Measurements from ENCODE around the gene ZDHHC17.

ZDHHC17 gene

GRCh38 chr12:76781321-76781720 lies 17.4 kb downstream of the ZDHHC17 start:
- no peak for DNase-seq (ENCODE audit: low read depth in 2 of 2)
- TF ChIP-seq CTCF (IDR thresholded peaks at IDR 0.05; ENCODE audit: low read depth, low read length) = no peak
- H3K4me3 ChIP-seq (replicated peaks in 1 of 2; ENCODE audit: low read depth in 2 of 2, low read length in 2 of 2) = no peak overlapping the region

GRCh38 chr12:76782526-76782925 lies 18.6 kb downstream of the ZDHHC17 start:
- peak in 1 of 2 donors; percentile 9 for DNase-seq (ENCODE audit: low read depth in 2 of 2)
- no peak for TF ChIP-seq CTCF (IDR thresholded peaks at IDR 0.05; ENCODE audit: low read depth, low read length)
- no peak overlapping the region for H3K4me3 ChIP-seq (replicated peaks in 1 of 2; ENCODE audit: low read depth in 2 of 2, low read length in 2 of 2)

- DNase-seq (ENCODE audit: low read depth in 2 of 2) = peak; percentile 69 to 74
- H3K4me3 ChIP-seq (replicated peaks in 1 of 2; ENCODE audit: low read depth in 2 of 2, low read length in 2 of 2) = no peak overlapping the region
Observed at GRCh38 chr12:76784600-76785051, 20.7 kb downstream of the ZDHHC17 start.

GRCh38 chr12:76785407-76785806 lies 21.5 kb downstream of the ZDHHC17 start:
- no peak for TF ChIP-seq CTCF (IDR thresholded peaks at IDR 0.05; ENCODE audit: low read depth, low read length)
- DNase-seq (ENCODE audit: low read depth in 2 of 2) = no peak
- no peak overlapping the region for H3K4me3 ChIP-seq (replicated peaks in 1 of 2; ENCODE audit: low read depth in 2 of 2, low read length in 2 of 2)

More at GRCh38 chr12:76784600-76785051, 20.7 kb downstream of the ZDHHC17 start:
- TF ChIP-seq CTCF (IDR thresholded peaks at IDR 0.05; ENCODE audit: low read depth, low read length) = no peak

- H3K4me3 ChIP-seq (replicated peaks in 1 of 2; ENCODE audit: low read depth in 2 of 2, low read length in 2 of 2) = no peak overlapping the region
- no peak for TF ChIP-seq CTCF (IDR thresholded peaks at IDR 0.05; ENCODE audit: low read depth, low read length)
Observed at GRCh38 chr12:76786986-76787385, 23.1 kb downstream of the ZDHHC17 start.

GRCh38 chr12:76787689-76788088 lies 23.8 kb downstream of the ZDHHC17 start:
- DNase-seq (ENCODE audit: low read depth in 2 of 2) = no peak
- TF ChIP-seq CTCF (IDR thresholded peaks at IDR 0.05; ENCODE audit: low read depth, low read length) = no peak
- H3K4me3 ChIP-seq (replicated peaks in 1 of 2; ENCODE audit: low read depth in 2 of 2, low read length in 2 of 2) = no peak overlapping the region

More at GRCh38 chr12:76786986-76787385, 23.1 kb downstream of the ZDHHC17 start:
- no peak for DNase-seq (ENCODE audit: low read depth in 2 of 2)
